ENCODE measurements around the gene KAZALD1. TPM values are rescaled to one million over a fixed set of nuclear protein-coding genes. Genes with fewer than 3 reads are reported as not detected.
A peak's percentile ranks its signal among the peaks of the same experiment; 100 is the strongest.

KAZALD1 gene
- total and polyA plus RNA-seq, 10 of the 15 experiments (the other 5 are each of a cell fraction or from before 2014, with no cell fraction given), result 0.10 to 4.3 (median 1.9) TPM

- TF ChIP-seq BCL3 (IDR thresholded peaks at IDR 0.05; ENCODE audit: borderline replicate concordance, insufficient read depth, low read depth, low read length, poor library complexity, severe bottlenecking) (no peak), CEBPZ (IDR thresholded peaks at IDR 0.05; ENCODE audit: low read depth, low read length) (no peak), PML (IDR thresholded peaks at IDR 0.05; ENCODE audit: low read length) (no peak), ASH2L (IDR thresholded peaks at IDR 0.05; ENCODE audit: borderline replicate concordance, low read depth) (no peak), EZH2 (IDR thresholded peaks at IDR 0.05; ENCODE audit: borderline replicate concordance, control insufficient read depth, low read depth, low read length) (no peak), NR2C1 (IDR thresholded peaks at IDR 0.05) (no peak), PBX3 (IDR thresholded peaks at IDR 0.05; ENCODE audit: insufficient replicate concordance, low read depth, low read length) (no peak), HDAC2 (IDR thresholded peaks at IDR 0.05) (no peak), LARP7 (IDR thresholded peaks at IDR 0.05) (peak; percentile 69), NKRF (conservative IDR thresholded peaks at IDR 0.05) (0 out of 2 replicates have a peak, but pooled peaks have one; percentile 41), NR2F1 (conservative IDR thresholded peaks at IDR 0.05) (peak; percentile 98), JUND (IDR thresholded peaks at IDR 0.05; ENCODE audit: low read depth, low read length) (no peak), NFIC (IDR thresholded peaks at IDR 0.05; ENCODE audit: low read depth, low read length) (no peak), HCFC1 (IDR thresholded peaks at IDR 0.05; ENCODE audit: low read length) (no peak; the same call in 1 of the 2 replicates), SREBF1 (IDR thresholded peaks at IDR 0.05; ENCODE audit: low read length) (no peak), ZZZ3 (IDR thresholded peaks at IDR 0.05; ENCODE audit: control insufficient read depth, insufficient read length, low read depth) (no peak), E4F1 (IDR thresholded peaks at IDR 0.05; ENCODE audit: borderline replicate concordance, partially characterized antibody) (no peak), ZNF207 (IDR thresholded peaks at IDR 0.05; ENCODE audit: borderline replicate concordance) (0 out of 2 replicates have a peak, but pooled peaks have one; percentile 39)
Observed at GRCh38 chr10:101062232-101063049, 652 bp downstream of the KAZALD1 start (continued).

Measured in GM12878 (cell line).